Muscle of back (tissue), 11 donors: ENCODE data around the gene TFIP11. TPM values are rescaled to one million over a fixed set of nuclear protein-coding genes. Genes with fewer than 3 reads are reported as not detected.
"Not testable (repeated sequence)": the region's sequence is repeated elsewhere in the genome, so short reads cannot be mapped to it uniquely, and the experiment has no call there.

Experiments used
- DNase-seq, 3 donors: peaks; one replicate each; pipeline versions ENCODE4 v3.0.0 to v3.0.0-alpha.2; 2013
- polyA plus RNA-seq, 10 donors: library from polyadenylated mRNA; unstranded; fragments of 120-200 nt; gene quantifications; one replicate each; pipeline ENCODE4 v1.2.1, GENCODE V29; 2013; ENCODE audit not compliant: insufficient read length in 10 of 10

The TFIP11 gene
- polyA plus RNA-seq, 10 donors = 20.7 to 26.3 (median 21.3) TPM

GRCh38 chr22:26542831-26543230, 30.6 kb upstream of the TFIP11 start:
- peak in 2 of 3 donors; percentile 22 to 48 for DNase-seq

DNA sequence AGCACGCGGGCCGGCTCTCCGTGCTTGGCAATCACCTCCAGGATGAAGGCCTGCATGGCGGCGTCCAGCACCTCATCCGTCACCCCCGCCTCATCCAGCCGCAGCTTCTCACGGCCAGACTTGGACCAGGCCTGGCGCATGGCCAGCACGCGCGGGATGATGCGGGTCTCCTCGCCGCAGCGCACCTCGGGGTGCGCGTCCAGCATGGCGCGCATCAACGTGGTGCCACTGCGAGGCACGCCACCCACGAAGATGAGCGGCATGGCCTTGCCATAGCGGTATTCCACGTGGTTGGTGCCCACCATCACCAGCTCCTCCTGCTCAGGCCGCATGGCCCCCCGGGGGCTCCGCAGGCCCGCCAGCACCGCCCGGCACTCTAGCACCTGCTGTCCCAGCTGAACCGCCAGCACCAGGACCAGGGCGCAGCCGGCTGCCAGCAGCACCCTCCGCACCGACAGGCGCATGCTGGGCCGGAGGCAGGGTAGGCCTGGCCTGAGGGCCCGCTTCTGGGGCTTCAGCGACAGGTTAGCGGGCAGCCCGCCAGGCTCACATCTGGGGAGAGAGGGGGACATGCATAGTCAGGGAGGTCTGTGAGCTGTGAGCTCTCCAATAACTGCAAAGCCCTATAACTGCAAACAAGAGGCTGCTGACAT, 29.0 kb upstream of the TFIP11 start:
- no peak for DNase-seq

- DNase-seq = no peak
Observed at GRCh38 chr22:26540119-26540518, 27.8 kb upstream of the TFIP11 start.

DNA sequence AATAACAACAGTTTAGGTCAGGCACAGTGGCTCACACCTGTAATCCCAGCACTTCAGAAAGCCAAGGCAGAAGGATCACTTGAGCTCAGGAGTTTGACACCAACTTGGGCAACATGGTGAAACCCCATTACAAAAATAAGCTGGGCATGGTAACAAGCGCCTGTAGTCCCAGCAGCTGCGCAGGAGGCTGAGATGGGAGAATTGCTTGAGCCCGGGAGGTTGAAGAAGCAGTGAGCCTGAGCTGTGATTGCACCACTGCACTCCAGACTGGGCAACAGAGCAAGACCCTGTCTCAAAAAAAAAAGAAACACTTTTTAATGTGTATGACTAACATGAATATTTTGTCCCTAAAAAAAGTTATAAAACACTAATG, 24.5 kb upstream of the TFIP11 start:
- DNase-seq = no peak

DNA sequence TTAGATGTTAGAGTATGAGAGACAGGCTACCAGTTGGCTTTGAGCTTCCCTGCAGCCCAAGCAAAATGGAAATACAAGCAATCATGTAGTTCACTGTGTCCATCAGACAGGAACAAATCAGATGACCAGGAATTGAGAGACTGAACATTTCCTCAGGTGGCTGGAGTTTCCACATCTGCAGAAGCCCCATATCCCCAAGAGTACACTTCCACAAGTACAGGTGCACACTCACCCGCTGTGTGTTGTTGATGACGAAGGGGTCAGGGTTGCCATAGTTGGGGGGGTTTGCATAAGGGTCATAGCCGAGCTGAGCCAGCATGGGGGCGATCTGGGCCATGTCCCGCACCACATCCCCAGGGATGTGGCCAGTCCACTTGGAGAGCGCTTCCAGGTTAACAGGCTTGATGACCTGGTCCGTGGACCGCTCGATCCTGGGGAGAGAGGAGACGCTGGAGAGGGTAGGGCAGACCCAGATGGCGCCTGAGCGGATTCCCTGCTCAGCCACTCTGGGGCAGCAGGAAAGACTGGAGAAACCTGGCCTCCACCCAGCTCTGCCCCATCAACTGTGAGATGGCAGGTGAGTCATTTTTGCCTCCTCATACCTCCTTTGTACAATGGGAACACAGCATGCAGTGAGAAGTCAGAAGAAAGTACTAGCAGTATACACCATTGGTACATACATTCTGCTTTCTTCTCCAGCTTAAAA, 23.9 kb upstream of the TFIP11 start:
- no peak for DNase-seq

GRCh38 chr22:26535603-26535908, 23.3 kb upstream of the TFIP11 start:
- DNase-seq = no peak

GRCh38 chr22:26534874-26535602, 22.8 kb upstream of the TFIP11 start:
- no peak for DNase-seq

DNA sequence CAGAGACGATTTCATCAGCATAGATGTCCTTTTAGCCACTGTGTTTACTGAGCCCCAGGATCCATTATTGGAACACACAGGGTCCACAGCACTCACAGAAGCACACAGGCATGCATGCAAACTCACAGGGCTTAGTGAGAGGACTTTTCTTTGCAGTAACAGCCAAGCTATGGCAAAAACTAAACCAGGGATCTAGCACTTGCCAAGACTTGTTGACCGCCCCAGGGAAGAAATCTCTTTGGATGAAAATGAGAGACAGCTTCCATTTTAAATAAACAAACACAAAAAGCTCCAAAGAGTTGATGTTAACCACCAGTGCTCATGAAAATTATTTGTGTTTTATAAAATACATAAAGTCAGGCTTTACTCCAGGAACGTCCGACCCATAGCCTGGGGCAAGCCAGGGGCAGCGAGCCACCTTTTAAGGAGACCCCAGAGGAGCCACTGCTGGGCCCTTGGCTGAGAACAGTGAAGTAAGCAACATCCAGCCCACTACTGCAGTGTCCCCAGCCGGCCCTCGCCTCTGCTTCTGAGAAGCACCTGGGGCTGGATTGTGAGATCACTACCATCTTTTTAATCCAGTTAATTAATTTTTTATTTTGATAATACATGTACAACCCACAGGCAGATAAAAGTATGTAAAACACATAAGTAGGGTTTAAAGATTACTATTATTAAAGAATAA, 22.0 kb upstream of the TFIP11 start:
- DNase-seq = no peak

GRCh38 chr22:26529345-26529744, 17.1 kb upstream of the TFIP11 start:
- DNase-seq = no peak

- not testable (repeated sequence) for DNase-seq
Observed at GRCh38 chr22:26528518-26528917, 16.2 kb upstream of the TFIP11 start.

DNA sequence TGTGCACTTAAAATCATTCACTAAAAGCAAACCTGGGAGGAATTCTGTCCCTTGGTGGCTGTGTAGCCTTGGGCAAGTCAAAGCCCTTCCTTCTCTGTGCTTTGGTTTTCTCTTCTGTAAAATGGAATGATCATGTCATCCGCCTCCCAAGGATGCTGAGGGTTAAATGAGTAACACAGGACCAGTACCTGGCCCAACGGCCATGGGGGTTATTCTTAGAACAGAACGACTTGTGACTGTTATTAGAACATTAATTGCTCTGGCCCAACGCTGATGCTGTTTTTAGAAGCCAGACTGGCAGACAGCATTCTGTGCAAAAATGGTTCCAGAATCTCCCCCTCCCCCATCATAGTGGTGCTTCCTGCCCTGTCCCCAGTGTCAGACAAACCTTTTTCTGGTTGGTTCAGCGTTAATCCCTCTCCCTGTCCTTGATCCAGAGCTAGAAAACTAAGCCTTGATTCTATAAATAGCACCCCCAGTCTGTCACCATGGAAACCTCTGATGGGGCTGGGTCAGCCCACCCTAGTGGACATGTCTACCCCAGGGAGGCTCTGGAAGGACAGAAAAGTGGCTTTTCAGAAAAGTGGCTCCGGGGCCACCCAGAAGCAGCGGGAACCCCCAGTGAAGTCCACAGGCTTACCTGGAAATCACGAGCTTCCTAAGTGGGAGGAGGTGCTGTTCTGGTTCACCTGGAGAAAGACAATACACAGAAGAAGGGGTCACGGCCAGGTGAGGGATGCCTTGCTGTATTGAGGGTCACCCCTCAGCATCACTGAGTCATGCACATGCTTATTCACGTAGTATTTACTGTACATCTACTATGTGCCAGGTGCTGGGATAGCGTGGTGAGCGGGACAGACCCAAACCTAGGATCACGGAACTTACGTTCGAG, 15.5 kb upstream of the TFIP11 start:
- no peak for DNase-seq

- no peak for DNase-seq
Observed at GRCh38 chr22:26527167-26527566, 14.9 kb upstream of the TFIP11 start.

- DNase-seq = no peak
Observed at GRCh38 chr22:26525946-26526564, 13.8 kb upstream of the TFIP11 start.

- no peak for DNase-seq
Observed at GRCh38 chr22:26524870-26525269, 12.6 kb upstream of the TFIP11 start.

GRCh38 chr22:26522592-26522991, 10.3 kb upstream of the TFIP11 start:
- no peak for DNase-seq

DNA sequence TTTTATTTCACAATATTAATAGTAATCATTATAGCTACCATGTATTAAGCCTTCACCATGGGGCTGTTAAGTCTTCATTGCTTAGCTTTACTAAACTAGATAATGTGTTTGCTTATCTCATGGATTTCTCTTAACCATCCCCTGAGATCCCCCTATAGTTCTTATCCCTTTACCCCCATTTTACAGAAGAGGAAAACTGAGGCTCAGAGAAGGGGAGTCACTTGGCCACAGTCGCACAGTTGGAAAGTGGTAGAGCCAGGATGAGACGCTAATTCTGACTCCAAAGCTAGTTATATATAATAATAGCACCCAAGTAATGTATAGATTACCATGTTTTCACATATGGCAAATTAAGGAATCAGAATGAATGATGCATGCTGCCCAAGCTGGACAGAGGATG, 9.7 kb upstream of the TFIP11 start:
- DNase-seq = no peak

DNA sequence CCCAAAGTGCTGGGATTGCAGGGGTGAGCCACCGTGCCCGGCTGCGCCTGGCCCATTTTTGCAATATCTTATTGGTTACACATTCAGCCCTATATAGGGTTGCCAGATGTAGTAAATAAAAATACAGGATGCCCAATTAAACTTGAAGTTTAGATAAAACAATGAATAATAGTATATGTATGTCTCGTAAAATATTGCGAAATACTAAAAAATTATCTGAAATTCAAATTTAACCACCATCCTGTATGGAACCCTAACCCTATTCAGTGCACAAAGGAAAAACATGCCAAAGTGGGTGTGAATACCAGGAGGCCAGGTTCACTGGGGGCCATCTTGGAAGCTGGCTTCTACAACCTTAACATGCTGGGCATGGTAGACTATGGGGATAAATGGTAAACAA, 5.2 kb upstream of the TFIP11 start:
- DNase-seq = no peak

GRCh38 chr22:26516503-26516902, 4.2 kb upstream of the TFIP11 start:
- DNase-seq = no peak

- no peak for DNase-seq
Observed at GRCh38 chr22:26515931-26516330, 3.7 kb upstream of the TFIP11 start.

DNA sequence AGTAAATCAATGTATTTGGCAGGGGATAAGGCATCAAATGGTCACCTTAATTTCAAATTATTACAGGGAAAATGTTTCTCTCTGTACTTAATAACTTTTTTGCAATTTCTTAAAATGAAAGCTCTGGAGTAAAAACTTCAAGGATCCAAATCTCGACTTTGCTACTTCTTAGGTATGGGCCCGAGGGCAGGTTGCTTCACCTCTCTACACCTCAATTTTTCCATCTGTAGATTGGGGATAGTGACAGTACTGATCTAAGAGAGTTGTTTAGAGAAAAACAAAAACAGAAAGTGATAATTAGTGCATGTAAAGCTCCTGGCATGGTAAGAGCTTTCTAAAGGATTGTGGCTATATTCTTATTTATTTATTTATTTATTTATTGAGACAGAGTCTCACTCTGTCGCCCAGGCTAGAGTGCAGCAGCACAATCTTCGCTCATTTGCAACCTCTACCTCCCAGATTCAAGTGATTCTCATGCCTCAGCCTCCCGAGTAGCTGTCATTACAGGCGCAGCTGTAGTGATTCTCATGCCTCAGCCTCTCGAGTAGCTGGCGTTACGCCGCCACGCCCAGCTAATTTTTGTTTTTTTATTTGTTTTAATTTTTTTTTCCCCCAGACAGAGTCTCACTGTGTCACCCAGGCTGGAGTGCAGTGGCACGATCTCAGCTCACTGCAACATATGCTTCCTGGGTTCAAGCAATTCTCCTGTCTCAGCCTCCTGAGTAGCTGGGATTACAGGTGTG, 2.3 kb upstream of the TFIP11 start:
- no peak for DNase-seq
